Panc1 (cell line): ENCODE data around the gene RXRB.

Experiments
- CTCF ChIP-seq: fragments of 450-650 bp; IDR thresholded peaks from 2 replicates; pipeline ENCODE4 v1.5.1; 2017; ENCODE audit warnings: mild to moderate bottlenecking
- REST ChIP-seq, 2 experiments: IDR thresholded peaks; 2 replicates each; pipeline ENCODE4 v1.6.1; 2011 to 2012; ENCODE audit warnings: low read depth in 2 of 2, control low read depth in 1 of 2, low read length in 1 of 2, mild to moderate bottlenecking in 1 of 2, moderate library complexity in 1 of 2; ENCODE audit not compliant: insufficient read depth in 1 of 2

GRCh38 chr6:33170176-33171015 lies 30.1 kb downstream of the RXRB start:
- TF ChIP-seq CTCF: no peak
- no peak for TF ChIP-seq REST (IDR thresholded peaks at IDR 0.05; ENCODE audit: insufficient read depth in 1 of 2, low read depth in 2 of 2, low read length in 1 of 2)
